Thyroid gland (tissue), 4 donors: ENCODE measurements around the gene WDR93. TPM values are rescaled to one million over a fixed set of nuclear protein-coding genes. Genes with fewer than 3 reads are reported as not detected.

Experiments used
- DNase-seq, 2 donors: peaks; one replicate each; pipeline ENCODE4 v3.0.0-alpha.2; 2019
- H3K27ac ChIP-seq, 3 donors: fragments of 200-600 bp; sonication (generic); 1 replicate in 2 of 3; 2 replicates in 1 of 3; pipeline ENCODE4 v1.5.1; 2016 to 2019; ENCODE audit warnings: mild to moderate bottlenecking in 1 of 3, moderate library complexity in 1 of 3
- H3K27me3 ChIP-seq: fragments of 200-600 bp; sonication (generic); one replicate; pipeline ENCODE4 v1.5.1; 2019
- H3K36me3 ChIP-seq, 2 donors: fragments of 200-600 bp; sonication (generic); one replicate each; pipeline ENCODE4 v1.5.1; 2016 to 2019
- H3K4me1 ChIP-seq, 2 donors: fragments of 200-600 bp; sonication (generic); one replicate each; pipeline ENCODE4 v1.5.1; 2017 to 2019
- H3K4me3 ChIP-seq, 3 donors: fragments of 200-600 bp; sonication (generic); replicated peaks in 1 of 3; 1 replicate in 2 of 3; 2 replicates in 1 of 3; pipeline ENCODE4 v1.5.1; 2016; ENCODE audit warnings: mild to moderate bottlenecking in 1 of 3
- H3K9me3 ChIP-seq: fragments of 200-600 bp; sonication (generic); one replicate; pipeline ENCODE4 v1.5.1; 2017
- CTCF ChIP-seq, 6 experiments: fragments of 200-600 bp in 3 of 6; fragments of 450-650 bp in 3 of 6; sonication (generic) in 3 of 6; IDR thresholded peaks; one replicate each; pipeline ENCODE4 v1.5.1; 2016 to 2019; ENCODE audit warnings: antibody characterized with exemption in 6 of 6, mild to moderate bottlenecking in 2 of 6, inconsistent platforms in 1 of 6, moderate library complexity in 1 of 6
- POLR2A ChIP-seq, 2 donors: fragments of 450-650 bp; IDR thresholded peaks; one replicate each; pipeline ENCODE4 v1.6.1; 2017; ENCODE audit warnings: antibody characterized with exemption in 2 of 2, mild to moderate bottlenecking in 2 of 2, moderate library complexity in 1 of 2
- WGBS, 2 donors: methylation state at CpG; one replicate each; pipeline ENCODE4 v1.1.5; 2017; 5-methylcytosine and 5-hydroxymethylcytosine counted together
- intact Hi-C: fragments of 100-400 bp; cut with DNase I; formaldehyde crosslinking; loops from one replicate; pipeline ENCODE4 v1.15.1; 2023
- total RNA-seq, 4 donors: library from RNA; depleted of rRNA; stranded (reverse); fragments of >200 nt; gene quantifications; one replicate each; pipeline ENCODE4 v1.2.3, GENCODE V29; 2016

Gene WDR93
- total RNA-seq, 4 donors from 2014 or later = 1.1 to 2.3 (median 2.3) TPM

- peak within 1 kb of the TSS in 1 of 3 donors; percentile 19 for H3K27ac ChIP-seq
- H3K4me1 ChIP-seq = peaks cover 0 to 5% of the 10 kb centered on the region in 2 donors
- TF ChIP-seq CTCF (IDR thresholded peaks at IDR 0.05) = no peak
- TF ChIP-seq POLR2A (IDR thresholded peaks at IDR 0.05) = no peak
- H3K9me3 ChIP-seq = no peaks in the 10 kb centered on the region
- peak within 1 kb of the TSS; percentile 36 to 64 (median 59) for H3K4me3 ChIP-seq
- intact Hi-C loops = no loop called here
- no peaks in the 10 kb centered on the region for H3K36me3 ChIP-seq
- DNase-seq = peak; percentile 27 to 40
- H3K27me3 ChIP-seq = no peaks in the 10 kb centered on the region
- WGBS, 2 donors = 4 to 5% methylated on average over 21 to 38 of the region's 87 CpGs
Observed at GRCh38 chr15:89654847-89655805, 35.5 kb upstream of the WDR93 start, which contains the start of gene KIF7. Gene KIF7, minus strand, starts transcription at chr15:89655467. Its CDS starts 2,537 bp downstream, at chr15:89652930.

- Histone ChIP-seq H3K4me3 (no peak overlapping the region), H3K27ac (no peak overlapping the region), H3K27me3 (no peaks in the 10 kb centered on the region), H3K36me3 (no peaks in the 10 kb centered on the region), H3K9me3 (no peaks in the 10 kb centered on the region), H3K4me1 (peaks cover 0 to 5% of the 10 kb centered on the region in 2 donors)
- intact Hi-C loops = no loop called here
- 79 to 80% methylated on average over 7 of the region's 7 CpGs for WGBS, 2 donors
- TF ChIP-seq CTCF (IDR thresholded peaks at IDR 0.05) = no peak
- TF ChIP-seq POLR2A (IDR thresholded peaks at IDR 0.05) = no peak
- no peak for DNase-seq
Observed at GRCh38 chr15:89656116-89656815, 34.3 kb upstream of the WDR93 start.

- no peak for TF ChIP-seq POLR2A (IDR thresholded peaks at IDR 0.05)
- Histone ChIP-seq H3K36me3 (no peaks in the 10 kb centered on the region), H3K9me3 (no peaks in the 10 kb centered on the region), H3K27me3 (no peaks in the 10 kb centered on the region), H3K4me1 (peaks cover 0 to 11% of the 10 kb centered on the region in 2 donors), H3K4me3 (no peak overlapping the region), H3K27ac (no peak overlapping the region)
- no peak for DNase-seq
- WGBS, 2 donors = 86 to 91% methylated on average over 5 of the region's 5 CpGs
- intact Hi-C loops = no loop called here
Observed at GRCh38 chr15:89657686-89658200, 32.9 kb upstream of the WDR93 start.

- H3K27ac ChIP-seq = no peak overlapping the region
- TF ChIP-seq CTCF (IDR thresholded peaks at IDR 0.05) (no peak), POLR2A (IDR thresholded peaks at IDR 0.05) (no peak)
- H3K9me3 ChIP-seq = no peaks in the 10 kb centered on the region
- no peaks in the 10 kb centered on the region for H3K27me3 ChIP-seq
- H3K4me3 ChIP-seq = no peak overlapping the region
- DNase-seq = no peak
- intact Hi-C loops = no loop called here
- peaks cover 4 to 17% of the 10 kb centered on the region in 2 donors for H3K4me1 ChIP-seq
- no peaks in the 10 kb centered on the region for H3K36me3 ChIP-seq
- 93 to 97% methylated on average over 2 of the region's 2 CpGs for WGBS, 2 donors
Observed at GRCh38 chr15:89659295-89659694, 31.3 kb upstream of the WDR93 start.

- no peak for TF ChIP-seq CTCF (IDR thresholded peaks at IDR 0.05)
- no peak for TF ChIP-seq POLR2A (IDR thresholded peaks at IDR 0.05)
- Histone ChIP-seq H3K9me3 (no peaks in the 10 kb centered on the region), H3K4me1 (peaks cover 15 to 24% of the 10 kb centered on the region in 2 donors), H3K27ac (no peak overlapping the region), H3K36me3 (no peaks in the 10 kb centered on the region), H3K4me3 (no peak overlapping the region), H3K27me3 (no peaks in the 10 kb centered on the region)
- WGBS, 2 donors = 81 to 89% methylated on average over 2 of the region's 2 CpGs
- intact Hi-C loops = no loop called here
- DNase-seq = no peak
Observed at GRCh38 chr15:89660556-89660955, 30.1 kb upstream of the WDR93 start.
